GM12878 (cell line): Measurements from ENCODE around the gene RHOBTB1. TPM values are rescaled to one million over a fixed set of nuclear protein-coding genes. Genes with fewer than 3 reads are reported as not detected.

Experiments
- CBX3 ChIP-seq: fragments of 200-600 bp; sonication (generic); IDR thresholded peaks from 2 replicates; pipeline ENCODE4 v1.6.1; 2016; ENCODE audit warnings: low read depth, borderline replicate concordance
- FOXM1 ChIP-seq: IDR thresholded peaks from 2 replicates; pipeline ENCODE4 v1.6.1; 2012; ENCODE audit warnings: low read depth, mild to moderate bottlenecking, inconsistent platforms, low read length, moderate library complexity
- LARP7 ChIP-seq: fragments of 450-650 bp; IDR thresholded peaks from 2 replicates; pipeline ENCODE4 v1.6.1; 2017; ENCODE audit warnings: mild to moderate bottlenecking
- MXI1 ChIP-seq: fragments of 150-350 bp; IDR thresholded peaks from 2 replicates; pipeline ENCODE4 v1.6.1; 2011; ENCODE audit warnings: low read depth, mild to moderate bottlenecking, inconsistent platforms, low read length, improper control_type of control experiment
- NR2F1 ChIP-seq: fragments of 450-650 bp; conservative IDR thresholded peaks from 2 replicates; pipeline ENCODE4 v1.6.1; 2017; ENCODE audit warnings: mild to moderate bottlenecking
- PML ChIP-seq: IDR thresholded peaks from 2 replicates; pipeline ENCODE4 v1.6.1; 2012; ENCODE audit warnings: low read length, inconsistent platforms
- PRDM15 ChIP-seq: fragments of 450-650 bp; formaldehyde crosslinking; IDR thresholded peaks from 2 replicates; pipeline ENCODE4 v1.4.0; 2020; ENCODE audit warnings: mild to moderate bottlenecking, moderate library complexity
- RAD51 ChIP-seq: fragments of 450-650 bp; IDR thresholded peaks from 2 replicates; pipeline ENCODE4 v1.6.1; 2016; ENCODE audit warnings: moderate library complexity, mild to moderate bottlenecking, inconsistent platforms
- SIX5 ChIP-seq: IDR thresholded peaks from 2 replicates; pipeline ENCODE4 v1.6.1; 2011; ENCODE audit warnings: mild to moderate bottlenecking, low read depth, low read length, moderate library complexity; ENCODE audit not compliant: severe bottlenecking
- SKIL ChIP-seq: fragments of 450-650 bp; IDR thresholded peaks from 2 replicates; pipeline ENCODE4 v1.6.1; 2017; ENCODE audit warnings: mild to moderate bottlenecking, low read depth, inconsistent platforms; ENCODE audit not compliant: poor library complexity, severe bottlenecking
- SPI1 ChIP-seq: IDR thresholded peaks from 2 replicates; pipeline ENCODE4 v1.6.1; 2011; ENCODE audit warnings: low read depth, mild to moderate bottlenecking, low read length, moderate library complexity, borderline replicate concordance; ENCODE audit not compliant: insufficient read depth
- STAT3 ChIP-seq: IDR thresholded peaks from 2 replicates; pipeline ENCODE4 v1.6.1; 2011; ENCODE audit warnings: low read depth, low read length, improper control_type of control experiment
- YY1 ChIP-seq: IDR thresholded peaks from 2 replicates; pipeline ENCODE4 v1.6.1; 2011; ENCODE audit warnings: low read depth, mild to moderate bottlenecking, low read length
- polyA plus RNA-seq, 11 experiments: library from polyadenylated mRNA; depleted of rRNA in 4 of 11; unstranded in 6 of 11; stranded (reverse) in 5 of 11; fragments of >200 nt; fragmentation: Nextera tagmentation in 4 of 11; fragmentation: Illumina TruSeq in 1 of 11; extraction: Ambion mirVana in 4 of 11; extraction: Trizol in 1 of 11; gene quantifications; 1 replicate in 1 of 11; 2 replicates in 10 of 11; pipeline versions ENCODE4 v1.2.1 to v1.2.3, GENCODE V29; 2011 to 2016; ENCODE audit warnings: inconsistent platforms in 2 of 11, missing spikeins in 2 of 11, low read depth in 1 of 11
- total RNA-seq, 4 experiments: library from RNA; depleted of rRNA in 3 of 4; stranded (reverse); fragments of >200 nt in 3 of 4; fragmentation: Illumina TruSeq in 1 of 4; extraction: Trizol in 1 of 4; gene quantifications; 2 replicates each; pipeline versions ENCODE4 v1.2.1 to v1.2.3, GENCODE V29; 2013 to 2021

RHOBTB1 gene
- total and polyA plus RNA-seq, 10 of the 15 experiments (the other 5 are each of a cell fraction or from before 2014, with no cell fraction given): not detected

- TF ChIP-seq PRDM15 (CRISPR knock-in tag): no peak
- TF ChIP-seq SKIL: no peak
- no peak for TF ChIP-seq CBX3
- no peak for TF ChIP-seq RAD51
- TF ChIP-seq MXI1: no peak
- TF ChIP-seq SIX5: no peak
- no peak for TF ChIP-seq NR2F1
- TF ChIP-seq STAT3: no peak
- no peak for TF ChIP-seq YY1
- TF ChIP-seq LARP7: no peak
- no peak for TF ChIP-seq SPI1
- no peak for TF ChIP-seq FOXM1
- TF ChIP-seq PML: no peak
These were observed 23.3 kb upstream of the RHOBTB1 start (continued) for GRCh38 chr10:60967260-60967659.
